GM20000 (cell line): ENCODE data around the gene ZCCHC24.

Source experiments
- DNase-seq: peaks from one replicate; pipeline ENCODE4 v3.0.0; 2012; ENCODE audit warnings: low spot score
- TF ChIP-seq, protein P1 (sequence below): IDR thresholded peaks from 2 replicates; pipeline ENCODE4 v1.5.1; 2012; ENCODE audit warnings: mild to moderate bottlenecking, control low read depth; ENCODE audit errors: extremely low read depth, missing control alignments

The ZCCHC24 gene

DNA sequence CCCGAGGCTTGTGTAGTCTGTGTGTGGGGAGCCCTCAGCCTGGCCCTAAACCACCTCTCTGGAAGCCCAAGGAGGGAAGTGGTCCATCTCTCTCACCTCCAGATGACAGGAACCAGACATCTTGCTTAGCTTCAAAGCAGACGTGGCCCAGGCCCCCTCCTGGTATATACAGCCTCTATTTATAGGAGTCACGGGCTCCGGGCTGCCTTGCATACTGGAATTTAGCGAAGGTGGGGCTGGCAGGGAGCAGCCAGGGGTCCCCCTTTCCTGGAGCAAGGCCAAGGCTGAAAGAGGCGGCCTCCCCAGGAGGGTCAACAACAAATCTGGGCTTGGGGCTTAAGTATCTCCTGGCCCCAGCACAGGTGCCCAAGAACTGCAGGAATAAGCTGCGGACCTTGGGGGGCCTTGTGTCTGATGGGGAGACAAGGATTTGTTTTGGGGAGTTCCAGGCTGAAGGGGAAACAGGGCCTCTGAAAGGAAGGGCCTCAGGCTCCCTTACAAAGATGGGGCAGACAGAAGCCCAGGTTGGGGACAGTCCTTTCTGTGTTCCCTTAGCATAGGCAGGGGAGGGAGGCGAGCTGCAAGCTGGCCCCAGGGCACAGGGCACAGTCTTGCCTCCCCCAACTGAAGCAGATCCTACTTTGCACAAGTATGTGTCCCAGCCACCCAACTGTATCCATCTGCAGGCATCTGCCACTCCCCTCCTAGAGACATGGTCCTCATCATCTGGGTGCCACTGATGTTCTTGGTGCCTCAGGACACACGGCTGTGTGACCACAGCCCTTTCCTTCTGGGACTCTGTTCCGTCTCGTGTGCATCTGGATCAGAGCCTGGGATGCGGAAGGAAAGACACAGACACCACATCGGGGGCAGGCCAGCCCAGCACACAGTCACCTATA is 11.9 kb downstream of the ZCCHC24 start:
- no peak for DNase-seq
- TF ChIP-seq, protein P1, sequence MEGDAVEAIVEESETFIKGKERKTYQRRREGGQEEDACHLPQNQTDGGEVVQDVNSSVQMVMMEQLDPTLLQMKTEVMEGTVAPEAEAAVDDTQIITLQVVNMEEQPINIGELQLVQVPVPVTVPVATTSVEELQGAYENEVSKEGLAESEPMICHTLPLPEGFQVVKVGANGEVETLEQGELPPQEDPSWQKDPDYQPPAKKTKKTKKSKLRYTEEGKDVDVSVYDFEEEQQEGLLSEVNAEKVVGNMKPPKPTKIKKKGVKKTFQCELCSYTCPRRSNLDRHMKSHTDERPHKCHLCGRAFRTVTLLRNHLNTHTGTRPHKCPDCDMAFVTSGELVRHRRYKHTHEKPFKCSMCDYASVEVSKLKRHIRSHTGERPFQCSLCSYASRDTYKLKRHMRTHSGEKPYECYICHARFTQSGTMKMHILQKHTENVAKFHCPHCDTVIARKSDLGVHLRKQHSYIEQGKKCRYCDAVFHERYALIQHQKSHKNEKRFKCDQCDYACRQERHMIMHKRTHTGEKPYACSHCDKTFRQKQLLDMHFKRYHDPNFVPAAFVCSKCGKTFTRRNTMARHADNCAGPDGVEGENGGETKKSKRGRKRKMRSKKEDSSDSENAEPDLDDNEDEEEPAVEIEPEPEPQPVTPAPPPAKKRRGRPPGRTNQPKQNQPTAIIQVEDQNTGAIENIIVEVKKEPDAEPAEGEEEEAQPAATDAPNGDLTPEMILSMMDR: no peak

DNA sequence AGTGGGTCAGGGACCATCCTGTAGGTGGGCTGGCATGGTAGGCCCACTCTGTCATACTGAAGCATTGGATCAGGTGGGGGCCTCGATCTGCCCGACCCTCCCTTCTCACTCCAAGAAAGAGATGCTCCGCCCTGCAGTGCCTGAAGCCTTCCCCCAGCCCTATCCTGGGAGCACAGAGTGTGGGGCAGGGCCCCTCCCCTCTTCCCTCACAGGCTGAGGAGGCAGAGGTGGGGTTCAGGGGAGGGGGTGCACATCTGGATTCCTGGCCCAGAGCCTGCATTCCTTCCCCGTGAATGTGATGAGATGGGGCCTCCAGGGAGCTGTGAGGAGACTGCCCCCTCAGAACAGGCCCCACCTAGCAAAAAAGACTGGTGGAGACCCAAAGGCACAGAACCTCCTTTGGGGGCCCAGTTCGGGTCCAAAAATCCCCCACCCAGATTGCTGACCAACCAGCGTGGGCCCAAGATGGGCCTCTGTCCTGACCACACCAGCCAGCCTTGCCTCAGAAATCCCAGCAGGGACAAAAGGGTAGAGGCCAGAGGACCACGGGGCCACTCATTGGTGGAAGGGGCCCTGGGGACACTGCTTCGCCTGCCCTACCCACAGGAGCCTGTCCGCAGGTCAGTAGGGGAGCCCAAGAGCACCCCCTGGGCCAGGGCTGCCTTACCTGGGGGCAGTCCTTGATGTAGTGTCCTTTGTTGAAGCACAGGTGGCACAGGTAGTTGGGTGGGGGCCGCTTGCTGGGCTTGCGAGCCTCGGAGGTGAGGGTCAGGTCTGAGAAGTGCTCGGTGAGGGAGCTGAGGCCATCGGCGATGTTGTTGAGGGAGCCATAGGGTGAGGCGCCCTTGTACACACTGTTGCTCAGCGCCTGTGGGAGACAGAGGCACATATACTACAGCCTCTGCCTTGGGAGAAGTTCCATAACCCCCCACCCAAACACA is 13.3 kb downstream of the ZCCHC24 start:
- TF ChIP-seq, protein P1: no peak
- DNase-seq: no peak

DNA sequence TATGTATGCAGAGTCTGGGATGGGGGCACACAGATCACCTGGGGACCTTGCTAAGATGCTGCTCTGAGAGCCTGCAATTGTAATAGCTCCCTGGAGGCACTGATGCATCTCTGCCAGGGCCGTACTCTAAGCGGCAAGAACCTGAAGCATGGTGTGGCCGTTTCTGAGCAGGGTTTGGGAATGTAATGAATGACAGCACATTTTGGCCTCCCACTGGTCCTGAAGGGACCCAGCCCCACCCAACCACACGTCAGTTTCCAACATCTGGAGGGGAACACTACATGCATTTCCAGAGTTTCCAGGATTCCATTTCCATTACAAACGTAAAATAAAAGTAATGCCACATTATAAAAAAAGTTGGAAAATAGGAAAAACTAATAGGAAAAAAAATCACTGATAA is 14.0 kb downstream of the ZCCHC24 start:
- DNase-seq: no peak
- TF ChIP-seq, protein P1: no peak

DNA sequence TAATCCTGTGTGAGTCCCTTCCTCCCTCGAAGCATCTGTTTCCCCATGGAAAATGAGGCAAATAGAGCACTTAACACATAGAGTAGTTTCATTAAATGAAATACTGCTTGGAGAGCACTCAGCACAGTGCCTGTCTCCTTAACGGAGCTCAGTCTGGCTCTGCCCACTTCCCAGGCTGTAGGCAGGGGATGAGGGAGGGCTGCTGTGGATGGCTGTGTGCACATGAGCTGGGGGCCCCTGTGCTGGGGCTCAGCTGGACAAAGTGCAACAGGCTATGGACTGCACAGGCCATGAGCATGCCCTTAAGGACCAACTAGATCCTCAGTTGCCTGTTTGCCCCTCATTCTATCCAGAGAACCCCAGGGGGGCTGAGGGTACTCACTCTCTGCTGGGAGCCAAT is 14.5 kb downstream of the ZCCHC24 start:
- DNase-seq: no peak
- TF ChIP-seq, protein P1: no peak

DNA sequence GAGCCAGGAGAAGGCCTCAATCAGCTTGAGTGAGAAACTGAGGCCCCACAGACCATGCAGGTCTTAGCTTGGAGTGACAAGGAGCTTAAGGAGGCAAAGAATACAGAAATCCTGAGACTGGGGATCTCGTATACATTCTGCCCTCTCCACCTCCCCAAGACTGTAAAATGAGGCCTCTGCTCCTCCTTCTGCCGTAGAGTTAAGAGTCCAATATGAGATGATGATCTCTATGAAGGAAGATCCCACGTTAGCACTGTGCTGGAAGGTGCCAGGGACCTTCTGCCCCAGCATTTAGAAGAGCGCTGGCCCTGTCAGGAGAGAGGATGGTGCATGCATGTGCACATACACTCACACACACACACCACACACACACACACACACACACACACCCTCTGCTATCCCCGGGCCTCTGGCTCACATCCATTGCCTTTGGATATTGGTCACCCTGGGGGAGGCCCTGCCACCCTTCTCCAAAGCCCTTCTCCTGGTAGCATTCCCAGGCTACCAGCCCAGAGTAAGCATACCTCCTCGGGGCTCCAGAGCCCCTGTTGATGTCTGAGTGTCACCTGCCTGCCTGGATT is 15.0 kb downstream of the ZCCHC24 start:
- DNase-seq: no peak
- TF ChIP-seq, protein P1: no peak

DNA sequence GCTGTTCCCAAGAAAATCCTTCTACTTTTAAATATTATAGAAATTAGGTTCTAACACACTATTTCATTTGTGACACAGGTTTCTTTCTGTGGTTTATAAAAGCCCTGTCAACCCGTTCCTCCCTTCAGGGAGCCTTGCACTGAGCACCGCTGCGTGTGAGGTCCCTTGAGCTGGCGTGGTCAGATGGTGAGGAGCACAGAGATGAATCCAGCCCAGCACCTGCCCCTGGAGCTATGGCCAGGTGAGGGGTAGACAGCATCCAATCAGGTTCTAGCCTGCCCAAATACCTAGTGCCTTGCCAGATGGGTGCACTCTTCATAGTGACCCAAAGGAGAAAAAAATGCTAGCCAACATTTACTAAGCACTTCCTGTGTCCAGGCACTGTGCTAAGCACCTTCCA is 15.7 kb downstream of the ZCCHC24 start:
- DNase-seq: no peak
- TF ChIP-seq, protein P1: no peak

DNA sequence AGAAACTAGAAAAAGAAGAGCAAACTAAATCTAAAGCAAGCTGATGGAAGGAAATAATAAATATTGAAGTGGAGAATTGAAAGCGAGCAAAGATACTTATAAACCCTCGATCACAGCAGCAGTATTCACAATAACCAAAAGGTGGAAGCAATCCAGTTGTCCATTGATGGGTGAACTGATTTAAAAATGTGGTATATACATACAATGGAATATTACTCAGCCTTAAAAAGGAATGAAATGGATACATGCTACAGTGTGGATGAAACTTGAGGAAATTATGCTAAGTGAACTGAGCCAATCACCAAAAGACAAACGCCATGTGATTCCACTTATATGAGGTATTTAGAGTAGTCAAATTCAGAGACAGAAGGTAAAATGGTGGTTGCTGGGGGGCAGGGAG is 17.5 kb downstream of the ZCCHC24 start:
- TF ChIP-seq, protein P1: no peak
- no peak for DNase-seq
